Measurements from ENCODE around the gene SEMA3B. TPM values are rescaled to one million over a fixed set of nuclear protein-coding genes. Genes with fewer than 3 reads are reported as not detected.

The SEMA3B gene
- polyA plus RNA-seq, 3 donors = 69.5 to 169 (median 95.4) TPM

DNA sequence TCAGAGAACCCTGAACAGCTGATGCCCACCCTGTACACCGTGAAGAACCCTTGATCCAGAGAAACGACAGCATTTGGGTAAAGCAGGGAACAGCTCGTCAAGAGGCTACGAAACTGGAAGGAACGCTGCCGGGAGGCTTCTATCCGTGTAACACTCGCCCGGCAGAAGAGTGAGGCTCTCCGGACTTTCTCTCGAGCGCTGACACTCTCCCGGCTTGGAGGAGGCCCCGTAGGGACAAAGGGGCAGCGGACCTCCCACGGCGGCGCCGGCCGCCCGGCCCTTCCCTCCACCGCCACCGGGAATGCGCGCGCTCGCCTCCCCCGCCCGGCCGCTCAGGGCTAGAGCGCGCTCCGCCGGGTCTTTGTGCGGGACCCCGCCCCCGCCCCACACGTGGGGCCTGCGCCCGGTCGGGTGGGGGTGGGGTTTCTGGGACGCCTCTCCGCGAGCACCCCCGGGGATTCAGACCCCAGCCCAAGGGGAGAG is 51.9 kb downstream of the SEMA3B start:
- peak in 6 of 11 donors; percentile 71 to 85 (median 80) for DNase-seq (ENCODE audit: extremely low read depth in 1 of 11, low read depth in 9 of 11, low spot score in 4 of 11)

DNA sequence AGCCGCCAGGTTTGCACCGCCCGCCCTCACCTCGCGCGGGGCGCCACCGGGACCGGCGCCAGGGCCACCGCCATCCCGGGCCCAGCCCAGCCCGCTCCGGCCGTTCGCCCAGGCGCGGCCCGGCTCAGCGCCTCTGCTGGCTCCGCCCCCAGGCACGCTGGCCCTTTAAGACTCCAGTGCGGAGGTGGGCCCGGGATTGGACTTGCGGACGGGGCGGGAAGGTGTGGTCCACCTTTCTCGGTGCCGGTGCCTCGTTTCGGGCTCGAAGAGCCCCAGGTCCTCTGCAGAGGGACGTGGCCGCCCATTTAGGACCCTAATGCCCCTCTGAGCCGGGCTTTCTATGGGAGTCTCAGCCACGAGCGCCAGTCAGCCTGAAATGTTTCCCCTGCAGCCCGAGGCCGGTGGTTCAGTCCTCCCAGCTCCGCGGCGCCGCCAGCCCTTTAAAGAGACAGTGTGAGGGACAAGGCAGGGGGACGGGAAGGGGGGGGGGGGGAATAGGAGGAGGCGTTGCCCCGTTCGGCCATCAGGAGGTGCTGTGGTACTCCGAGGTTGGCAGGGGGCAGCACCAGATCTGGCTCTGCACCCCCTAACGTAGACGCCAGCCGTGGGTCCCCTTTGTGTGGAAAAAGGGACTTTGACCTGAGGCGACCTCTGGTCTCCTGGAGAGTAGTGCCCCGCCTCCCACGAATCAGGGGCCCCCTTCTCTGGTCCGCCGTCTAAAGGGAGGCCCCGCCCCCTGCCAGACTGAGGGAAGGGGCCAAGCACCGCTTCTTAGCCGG is 52.6 kb downstream of the SEMA3B start:
- peak; percentile 74 to 88 (median 85) for DNase-seq (ENCODE audit: extremely low read depth in 1 of 11, low read depth in 9 of 11, low spot score in 4 of 11)

DNA sequence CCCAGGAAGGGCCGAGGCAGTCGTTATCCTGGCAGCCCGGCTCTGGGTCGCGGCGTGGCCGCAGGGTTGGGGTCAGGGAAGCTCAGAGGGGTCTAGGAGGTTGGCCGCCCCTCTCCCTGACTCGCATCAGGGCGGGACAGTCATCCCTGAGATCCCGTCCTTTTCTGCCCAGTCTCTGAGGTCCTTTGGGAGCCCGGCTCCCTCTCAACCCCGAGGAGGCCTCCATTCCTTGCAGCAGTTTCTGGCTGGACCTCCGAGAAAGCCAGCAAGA is 53.1 kb downstream of the SEMA3B start:
- no peak for DNase-seq (ENCODE audit: extremely low read depth in 1 of 11, low read depth in 9 of 11, low spot score in 4 of 11)

DNA sequence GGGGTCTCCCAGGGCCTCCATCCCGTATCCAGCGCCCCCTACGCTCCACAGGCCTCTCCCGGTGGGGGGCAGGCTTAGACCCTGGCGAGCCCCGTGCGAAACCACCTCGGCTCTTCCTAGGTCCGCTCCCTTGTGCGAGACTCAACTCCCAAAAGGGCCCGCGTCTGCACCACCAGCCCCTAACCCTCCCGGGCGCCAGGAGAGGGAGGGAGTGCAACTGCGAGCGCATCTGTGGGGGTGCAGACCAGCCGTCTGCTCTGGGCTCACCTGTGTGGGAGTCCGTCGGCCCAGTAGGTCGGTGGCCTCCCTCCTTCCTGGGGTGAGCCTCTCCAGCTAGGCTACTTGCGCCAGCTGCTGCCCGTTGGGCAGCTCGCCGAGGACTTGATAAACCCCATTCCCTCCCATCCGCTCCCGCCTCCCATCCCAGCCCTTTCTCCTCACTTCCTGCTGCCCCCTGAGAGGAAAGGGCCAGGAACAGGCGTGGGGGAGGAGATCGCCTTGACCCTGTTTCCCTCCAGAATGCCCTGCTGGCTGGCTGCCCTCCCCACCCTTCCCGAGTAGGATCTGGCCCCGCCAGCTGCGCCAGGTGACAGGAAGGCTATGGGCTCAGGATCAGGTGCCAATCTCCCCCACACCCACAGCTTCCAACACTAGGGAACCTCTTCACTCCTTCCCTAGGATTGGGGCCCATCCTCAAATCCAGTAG is 53.6 kb downstream of the SEMA3B start, which contains the start of gene HYAL2:
TSS of gene HYAL2 (minus strand) at position 360 of the 706 bp plus-strand sequence. CDS start 2,256 bp downstream, outside the sequence.
- DNase-seq (ENCODE audit: extremely low read depth in 1 of 11, low read depth in 9 of 11, low spot score in 4 of 11) = no peak

DNA sequence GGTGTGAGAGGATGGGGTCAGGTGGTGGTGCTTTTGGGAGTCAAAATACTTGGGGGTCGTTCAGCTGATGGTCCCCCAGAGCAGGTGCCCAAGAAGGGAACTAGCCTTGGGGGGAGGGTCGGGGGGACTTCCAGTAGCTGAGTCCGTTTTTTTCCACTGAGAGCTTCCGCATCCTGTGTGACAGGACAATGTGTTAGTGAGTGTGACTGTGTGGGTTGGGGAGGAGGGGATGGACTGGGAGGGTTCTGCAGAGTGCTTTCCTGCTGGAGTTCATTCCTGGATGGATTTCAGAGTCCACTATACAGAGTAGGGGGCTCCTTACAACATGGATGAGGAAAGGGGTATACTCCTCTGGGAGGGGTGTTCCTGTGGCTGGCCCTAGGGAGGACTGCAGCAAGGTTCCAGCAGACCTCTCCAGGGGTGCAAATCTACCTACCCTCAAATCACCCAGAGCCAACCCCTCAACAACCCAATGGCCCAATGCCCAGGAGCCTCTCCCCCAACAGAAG is 54.2 kb downstream of the SEMA3B start:
- DNase-seq (ENCODE audit: extremely low read depth in 1 of 11, low read depth in 9 of 11, low spot score in 4 of 11) = no peak

DNA sequence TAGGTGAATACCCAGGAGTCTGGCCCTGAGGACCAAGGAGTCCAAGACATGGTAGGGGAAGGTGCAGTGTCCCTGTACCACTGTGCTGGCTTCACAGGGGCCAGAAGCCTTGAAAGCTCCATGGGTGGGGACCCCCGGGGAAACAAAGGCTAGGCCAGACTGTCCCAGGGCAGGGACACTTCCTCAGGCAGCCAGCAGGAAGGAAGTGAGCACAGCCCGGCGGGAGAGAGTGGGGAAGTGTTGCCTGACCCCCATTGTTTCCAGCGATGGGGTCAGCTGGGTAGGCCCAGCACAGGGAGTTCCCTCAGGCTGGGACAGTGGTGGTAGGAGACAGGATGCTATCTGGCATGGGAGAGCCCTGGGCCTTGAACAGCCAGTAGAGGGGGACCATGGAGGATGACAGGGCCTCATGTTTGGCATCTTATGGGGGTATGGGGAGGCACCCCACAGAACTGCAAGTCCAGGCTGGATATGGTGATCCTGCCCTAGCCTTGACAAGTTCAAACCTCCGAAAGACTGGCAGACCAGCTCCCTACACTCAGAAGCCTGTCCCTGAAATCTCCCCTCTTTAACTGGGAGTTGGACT is 54.8 kb downstream of the SEMA3B start:
- no peak for DNase-seq (ENCODE audit: extremely low read depth in 1 of 11, low read depth in 9 of 11, low spot score in 4 of 11)

DNA sequence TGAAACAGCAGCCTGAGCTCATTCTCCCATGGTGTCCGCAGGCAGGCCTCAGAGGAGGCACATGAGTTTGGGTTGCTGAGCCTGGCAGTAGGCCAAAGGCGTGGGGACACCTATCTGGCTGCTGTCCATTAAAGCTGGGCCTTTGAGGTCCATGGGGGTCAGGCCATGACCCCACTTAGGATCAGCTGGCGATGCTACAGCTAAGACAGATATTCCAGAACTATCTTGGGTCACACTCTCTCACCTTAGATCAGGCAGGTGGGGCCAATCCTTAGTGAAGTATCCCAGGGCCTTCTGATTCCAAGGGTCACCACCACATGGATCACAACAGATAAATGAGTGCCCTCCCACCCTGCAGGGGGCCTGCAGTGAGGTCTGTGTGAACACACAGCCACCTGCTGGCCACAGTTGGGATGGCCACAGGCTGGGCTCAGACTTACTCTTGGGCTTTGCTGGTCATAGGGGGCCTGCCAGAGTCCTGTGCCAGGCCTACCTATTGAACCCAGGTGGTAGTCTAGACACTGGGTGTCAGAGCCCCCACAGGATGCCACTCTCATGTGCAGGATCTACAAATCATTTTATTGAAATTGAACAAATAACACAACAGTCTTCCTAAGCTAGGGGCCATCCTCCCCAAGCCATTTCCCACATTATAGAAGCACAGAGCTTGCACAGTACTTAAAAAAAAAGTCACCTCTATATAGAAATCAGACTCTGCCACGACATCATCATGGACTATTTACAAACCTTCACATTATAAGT is 55.6 kb downstream of the SEMA3B start:
- DNase-seq (ENCODE audit: extremely low read depth in 1 of 11, low read depth in 9 of 11, low spot score in 4 of 11) = no peak

DNA sequence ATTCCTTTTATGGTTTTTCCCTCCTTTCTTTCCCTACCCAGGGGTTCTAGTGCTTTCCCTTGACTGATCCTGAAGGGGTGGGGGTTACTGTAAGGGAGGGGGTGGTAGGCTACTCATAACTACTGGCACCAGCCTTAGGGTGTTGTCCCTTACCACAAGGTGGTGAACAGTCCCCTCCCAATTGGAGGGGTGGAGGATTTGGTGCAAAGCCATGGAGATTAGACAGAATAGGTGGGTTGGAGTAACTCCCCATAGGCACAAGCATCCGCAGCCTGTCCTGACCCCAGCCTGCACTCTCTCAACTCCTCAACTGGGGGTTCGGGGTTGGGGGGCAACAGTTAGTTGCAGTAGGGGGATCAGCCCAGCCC is 56.1 kb downstream of the SEMA3B start:
- DNase-seq (ENCODE audit: extremely low read depth in 1 of 11, low read depth in 9 of 11, low spot score in 4 of 11) = no peak

GRCh38 chr3:50325497-50326181 is 56.7 kb downstream of the SEMA3B start:
- no peak for DNase-seq (ENCODE audit: extremely low read depth in 1 of 11, low read depth in 9 of 11, low spot score in 4 of 11)

- DNase-seq (ENCODE audit: extremely low read depth in 1 of 11, low read depth in 9 of 11, low spot score in 4 of 11) = no peak
Observed at GRCh38 chr3:50326182-50326541, 57.2 kb downstream of the SEMA3B start.

DNA sequence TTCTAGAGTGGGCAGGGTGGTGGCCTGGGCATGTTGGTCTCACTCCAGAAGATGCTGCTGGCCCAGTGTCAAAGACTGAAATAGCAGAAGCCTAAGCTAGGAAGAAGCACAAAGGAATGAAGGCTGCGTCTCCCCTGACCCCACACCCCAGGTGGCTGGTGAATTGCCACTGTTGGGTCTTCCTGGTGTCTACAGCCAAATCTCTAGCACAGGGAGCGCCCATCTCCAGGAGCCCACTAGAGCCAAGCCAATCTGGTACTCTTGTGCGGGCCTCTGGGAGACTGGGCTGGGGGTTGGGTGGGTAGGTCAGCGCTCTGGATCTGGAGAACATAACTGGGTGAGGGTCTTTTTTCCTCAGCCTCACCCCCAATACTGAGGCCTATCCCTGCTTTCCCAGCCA is 58.2 kb downstream of the SEMA3B start:
- DNase-seq (ENCODE audit: extremely low read depth in 1 of 11, low read depth in 9 of 11, low spot score in 4 of 11) = no peak

Other genes with a start within 250 kb of the SEMA3B start
- gene RBM5, start 180.2 kb upstream of the SEMA3B start, polyA plus RNA-seq (ENCODE audit: insufficient read length in 3 of 3) = 100 to 1,000 TPM; 260 to 395 (median 268) TPM
- gene SEMA3F, start 113.8 kb upstream of the SEMA3B start, polyA plus RNA-seq (ENCODE audit: insufficient read length in 3 of 3) = 10 to 100 TPM; 57.6 to 81.6 (median 63.1) TPM
- not detected for gene GNAT1, start 77.5 kb upstream of the SEMA3B start, polyA plus RNA-seq (ENCODE audit: insufficient read length in 3 of 3)
- gene SLC38A3, start 63.9 kb upstream of the SEMA3B start, polyA plus RNA-seq (ENCODE audit: insufficient read length in 3 of 3) = 1 to 10 TPM; 7.2 to 7.3 (median 7.2) TPM
- 100 to 1,000 TPM; 189 to 229 (median 189) TPM for gene GNAI2, start 32.9 kb upstream of the SEMA3B start, polyA plus RNA-seq (ENCODE audit: insufficient read length in 3 of 3)
- gene LSMEM2, start 9.9 kb downstream of the SEMA3B start, polyA plus RNA-seq (ENCODE audit: insufficient read length in 3 of 3) = under 1 TPM; 0.33 to 0.95 (median 0.45) TPM
- gene IFRD2, start 23.3 kb downstream of the SEMA3B start, polyA plus RNA-seq (ENCODE audit: insufficient read length in 3 of 3) = 10 to 100 TPM; 38.6 to 50.0 (median 46.7) TPM
- 1 to 10 TPM; 2.9 to 5.5 (median 3.2) TPM for gene HYAL3, start 30.3 kb downstream of the SEMA3B start, polyA plus RNA-seq (ENCODE audit: insufficient read length in 3 of 3)
- gene NAA80, start 30.3 kb downstream of the SEMA3B start, polyA plus RNA-seq (ENCODE audit: insufficient read length in 3 of 3) = 10 to 100 TPM in 2 of 3 donors, 1 to 10 TPM in 1; 7.2 to 12.8 (median 10.0) TPM
- gene HYAL1, start 34.4 kb downstream of the SEMA3B start, polyA plus RNA-seq (ENCODE audit: insufficient read length in 3 of 3) = 1 to 10 TPM; 6.1 to 7.4 (median 7.2) TPM
- 10 to 100 TPM; 57.0 to 86.5 (median 71.4) TPM for gene HYAL2, start 53.6 kb downstream of the SEMA3B start, polyA plus RNA-seq (ENCODE audit: insufficient read length in 3 of 3)
- gene TUSC2, start 59.1 kb downstream of the SEMA3B start, polyA plus RNA-seq (ENCODE audit: insufficient read length in 3 of 3) = 10 to 100 TPM; 23.4 to 26.4 (median 26.2) TPM
- 10 to 100 TPM; 16.4 to 22.2 (median 22.1) TPM for gene RASSF1, start 71.7 kb downstream of the SEMA3B start, polyA plus RNA-seq (ENCODE audit: insufficient read length in 3 of 3)
- 1 to 10 TPM; 2.9 to 3.9 (median 3.6) TPM for gene ZMYND10, start 76.6 kb downstream of the SEMA3B start, polyA plus RNA-seq (ENCODE audit: insufficient read length in 3 of 3)
- 10 to 100 TPM; 30.2 to 35.9 (median 30.5) TPM for gene NPRL2, start 81.6 kb downstream of the SEMA3B start, polyA plus RNA-seq (ENCODE audit: insufficient read length in 3 of 3)
- 10 to 100 TPM; 12.4 to 17.0 (median 13.4) TPM for gene CYB561D2, start 81.7 kb downstream of the SEMA3B start, polyA plus RNA-seq (ENCODE audit: insufficient read length in 3 of 3)
- gene TMEM115, start 90.4 kb downstream of the SEMA3B start, polyA plus RNA-seq (ENCODE audit: insufficient read length in 3 of 3) = 10 to 100 TPM; 29.1 to 42.9 (median 39.4) TPM
- gene CACNA2D2, start 234.5 kb downstream of the SEMA3B start, polyA plus RNA-seq (ENCODE audit: insufficient read length in 3 of 3) = 10 to 100 TPM; 14.0 to 17.2 (median 14.6) TPM

All from renal cortex interstitium (tissue), 11 donors.